GM12864 (cell line): Measurements from ENCODE around the gene ARCN1.
"Not testable (repeated sequence)": the region's sequence is repeated elsewhere in the genome, so short reads cannot be mapped to it uniquely, and the experiment has no call there.

Experiments used
- DNase-seq: peaks from one replicate; pipeline ENCODE4 v3.0.0-alpha.2; 2011; ENCODE audit warnings: low read depth
- H3K4me3 ChIP-seq: 2 replicates; pipeline ENCODE4 v1.5.1; 2011; ENCODE audit warnings: mild to moderate bottlenecking, low read depth, low read length, control low read depth
- CTCF ChIP-seq: IDR thresholded peaks from 2 replicates; pipeline ENCODE4 v1.5.1; 2011; ENCODE audit warnings: low read depth, mild to moderate bottlenecking, moderate library complexity, low read length, control low read depth, inconsistent platforms; ENCODE audit errors: missing control alignments

The ARCN1 gene

DNA sequence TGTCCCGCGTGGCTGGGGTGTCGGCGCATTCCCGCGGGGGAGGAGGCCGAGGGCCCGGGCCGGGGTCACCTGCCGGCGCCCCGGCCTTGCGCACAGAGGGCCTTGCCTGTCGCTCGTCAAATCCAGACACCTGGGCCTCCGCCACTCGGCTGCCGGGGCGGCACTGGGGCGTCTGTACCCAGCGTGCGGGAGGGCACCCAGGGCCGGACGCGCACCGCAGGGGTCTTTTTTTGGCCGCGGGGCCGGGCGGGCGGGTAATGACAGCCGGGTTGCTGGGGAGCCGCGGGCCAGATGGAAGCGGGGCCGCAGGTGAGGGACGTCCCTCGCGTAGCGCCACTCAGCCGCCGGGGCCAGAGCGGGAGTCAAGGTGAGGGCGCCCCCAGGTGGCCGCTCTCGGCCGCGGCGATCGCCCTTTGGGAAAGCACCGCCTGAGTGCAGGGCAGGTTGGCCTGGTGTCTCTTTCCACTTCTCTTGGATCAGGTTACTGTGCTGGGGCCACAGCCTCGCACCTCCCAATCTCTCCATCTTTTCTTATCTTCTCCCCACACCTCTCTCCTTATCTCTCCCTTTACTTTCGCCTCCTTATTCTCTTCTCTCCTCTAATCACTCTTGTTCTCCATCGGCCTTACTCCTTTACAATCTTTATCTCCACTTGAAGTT lies 38.7 kb downstream of the ARCN1 start:
- no peak for DNase-seq
- H3K4me3 ChIP-seq: no peak overlapping the region; the same call in 1 of the 2 replicates

GRCh38 chr11:118611433-118611795 lies 39.2 kb downstream of the ARCN1 start:
- H3K4me3 ChIP-seq, DNase-seq: not testable (repeated sequence)

More for the DNA sequence above, 38.7 kb downstream of the ARCN1 start:
- TF ChIP-seq CTCF: peak; percentile 89

DNA sequence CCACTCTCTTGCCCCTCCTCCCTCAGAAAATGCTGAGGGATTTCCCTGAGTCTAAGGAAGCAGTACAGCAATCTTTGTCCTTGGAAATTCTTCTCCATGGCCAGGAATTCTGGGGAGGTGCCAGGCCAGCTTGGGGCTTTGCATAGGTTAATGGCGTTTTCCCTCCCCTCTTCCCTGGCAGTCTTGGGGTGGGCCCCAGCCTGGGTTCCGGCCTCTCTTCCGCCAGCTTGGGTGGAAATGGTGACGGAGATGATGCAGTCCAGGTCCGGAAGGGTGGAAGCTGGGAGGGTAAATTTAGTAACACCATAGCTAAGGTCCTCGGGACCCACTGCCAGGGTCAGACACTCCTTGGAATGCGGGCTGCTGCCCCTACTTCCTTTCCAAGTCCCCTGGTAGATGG lies 40.2 kb downstream of the ARCN1 start:
- DNase-seq: no peak
- H3K4me3 ChIP-seq: no peak overlapping the region
- TF ChIP-seq CTCF: no peak

GRCh38 chr11:118614511-118614910 lies 42.3 kb downstream of the ARCN1 start:
- no peak for DNase-seq
- no peak for TF ChIP-seq CTCF
- H3K4me3 ChIP-seq: no peak overlapping the region

- DNase-seq: no peak
- no peak overlapping the region for H3K4me3 ChIP-seq
- TF ChIP-seq CTCF: no peak
Observed at GRCh38 chr11:118615282-118615975, 43.2 kb downstream of the ARCN1 start.

DNA sequence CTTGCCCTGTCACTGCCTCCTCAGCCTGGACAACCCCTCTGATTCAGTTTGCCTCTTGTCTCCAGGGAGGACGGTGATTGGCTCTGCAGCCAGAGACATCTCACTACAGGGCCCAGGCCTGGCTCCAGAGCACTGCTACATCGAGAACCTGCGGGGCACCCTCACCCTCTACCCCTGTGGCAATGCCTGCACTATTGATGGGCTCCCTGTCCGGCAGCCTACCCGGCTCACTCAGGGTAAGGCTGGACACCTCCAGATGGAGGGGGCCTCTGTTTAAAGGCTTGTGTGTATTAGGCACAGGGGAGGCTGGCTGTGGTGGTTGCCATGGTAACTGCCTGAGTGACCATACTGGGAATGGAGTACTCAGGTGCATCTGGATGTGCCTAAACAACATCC lies 43.8 kb downstream of the ARCN1 start:
- H3K4me3 ChIP-seq: no peak overlapping the region
- no peak for TF ChIP-seq CTCF
- DNase-seq: no peak

DNA sequence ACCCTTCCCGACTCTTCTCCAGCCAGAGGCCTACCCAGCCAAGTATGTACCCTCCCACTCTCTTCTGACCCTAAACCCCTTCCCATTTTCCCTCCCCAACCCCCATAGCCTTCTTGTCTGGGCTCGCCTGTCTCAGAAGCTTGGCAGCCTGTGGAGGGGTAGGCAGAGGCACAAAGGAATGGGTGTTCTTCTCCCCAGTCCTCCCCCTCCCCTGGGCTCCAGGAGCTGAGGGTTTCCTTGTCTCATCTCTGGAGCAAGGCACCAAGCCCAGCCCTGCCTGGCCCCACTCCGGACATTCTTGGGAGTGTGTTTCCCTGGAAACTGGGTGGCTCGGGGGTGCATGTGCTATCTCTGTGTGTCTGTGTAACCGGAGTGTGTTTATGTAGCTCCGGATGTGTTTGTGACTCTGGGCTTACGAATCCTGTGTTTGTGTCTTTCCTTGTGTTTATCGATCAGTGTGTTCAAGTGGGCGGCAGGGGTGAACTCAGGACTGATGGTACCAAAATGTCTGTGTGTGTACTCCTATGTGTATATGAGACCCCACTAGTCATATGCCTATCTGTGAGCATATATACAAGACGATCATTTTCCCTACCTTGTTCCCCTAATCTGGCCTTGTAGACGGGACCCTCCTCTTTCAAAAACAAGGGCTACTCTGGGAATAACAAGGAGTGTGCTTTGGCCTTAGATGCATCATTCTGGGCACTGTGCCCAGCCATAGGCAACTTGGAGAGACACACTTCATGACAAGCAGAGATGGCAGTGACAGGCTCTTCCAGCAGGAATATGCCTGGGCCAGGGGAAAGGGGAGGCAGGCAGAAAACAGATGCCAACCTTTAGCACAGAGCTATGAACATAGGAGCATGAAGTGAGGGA lies 46.1 kb downstream of the ARCN1 start:
- no peak for DNase-seq
- no peak for TF ChIP-seq CTCF
- no peak overlapping the region for H3K4me3 ChIP-seq
